Trophoblast cell (in vitro differentiated cells and primary cell): Measurements from ENCODE around the gene OPN5. TPM values are rescaled to one million over a fixed set of nuclear protein-coding genes. Genes with fewer than 3 reads are reported as not detected.

Experiments used
- DNase-seq, 2 donors: peaks; one replicate each; pipeline ENCODE4 v3.0.0-alpha.2; 2016
- H2AFZ ChIP-seq: 2 replicates; pipeline ENCODE4 v1.6.1; 2013; ENCODE audit warnings: low read length, moderate library complexity, mild to moderate bottlenecking; ENCODE audit not compliant: insufficient read depth, poor library complexity
- H2AK5ac ChIP-seq: 2 replicates; pipeline ENCODE4 v1.6.1; 2013; ENCODE audit warnings: mild to moderate bottlenecking, low read length
- H2BK120ac ChIP-seq: 2 replicates; pipeline ENCODE4 v1.6.1; 2013; ENCODE audit warnings: low read length, mild to moderate bottlenecking, moderate library complexity; ENCODE audit not compliant: insufficient read depth, poor library complexity
- H2BK12ac ChIP-seq: 2 replicates; pipeline ENCODE4 v1.6.1; 2013; ENCODE audit warnings: mild to moderate bottlenecking, low read length, moderate library complexity
- H2BK5ac ChIP-seq: 2 replicates; pipeline ENCODE4 v1.6.1; 2013; ENCODE audit warnings: low read length, low read depth, moderate library complexity, mild to moderate bottlenecking; ENCODE audit not compliant: poor library complexity
- H3K14ac ChIP-seq: 2 replicates; pipeline ENCODE4 v1.6.1; 2013; ENCODE audit warnings: mild to moderate bottlenecking, low read length
- H3K18ac ChIP-seq: 2 replicates; pipeline ENCODE4 v1.6.1; 2013; ENCODE audit warnings: mild to moderate bottlenecking, low read length
- H3K23ac ChIP-seq: 2 replicates; pipeline ENCODE4 v1.6.1; 2013; ENCODE audit warnings: low read length
- H3K27ac ChIP-seq: 2 replicates; pipeline ENCODE4 v1.5.1; 2013; ENCODE audit warnings: low read depth, mild to moderate bottlenecking, inconsistent platforms, low read length, moderate library complexity
- H3K27me3 ChIP-seq: 2 replicates; pipeline ENCODE4 v1.6.1; 2013; ENCODE audit warnings: inconsistent platforms, mild to moderate bottlenecking, low read length, moderate library complexity; ENCODE audit not compliant: insufficient read depth
- H3K36me3 ChIP-seq, 2 experiments: 1 replicate in 1 of 2; 2 replicates in 1 of 2; pipeline ENCODE4 v1.6.1; 2013; ENCODE audit warnings: low read length in 2 of 2, mild to moderate bottlenecking in 2 of 2, moderate library complexity in 1 of 2; ENCODE audit not compliant: insufficient read depth in 2 of 2, control insufficient read depth in 1 of 2
- H3K4ac ChIP-seq: 2 replicates; pipeline ENCODE4 v1.6.1; 2013; ENCODE audit warnings: low read depth, mild to moderate bottlenecking, low read length, moderate library complexity
- H3K4me1 ChIP-seq, 2 experiments: 1 replicate in 1 of 2; 2 replicates in 1 of 2; pipeline ENCODE4 v1.6.1; 2013; ENCODE audit warnings: low read length in 2 of 2, mild to moderate bottlenecking in 2 of 2, moderate library complexity in 1 of 2; ENCODE audit not compliant: insufficient read depth in 2 of 2, control insufficient read depth in 1 of 2
- H3K4me2 ChIP-seq: 2 replicates; pipeline ENCODE4 v1.6.1; 2013; ENCODE audit warnings: inconsistent platforms, mild to moderate bottlenecking, low read length, moderate library complexity
- H3K4me3 ChIP-seq: 2 replicates; pipeline ENCODE4 v1.5.1; 2013; ENCODE audit warnings: mild to moderate bottlenecking, low read depth, low read length, inconsistent platforms
- H3K79me1 ChIP-seq: one replicate; pipeline ENCODE4 v1.6.1; 2013; ENCODE audit warnings: low read length
- H3K79me2 ChIP-seq: 2 replicates; pipeline ENCODE4 v1.6.1; 2013; ENCODE audit warnings: low read length, mild to moderate bottlenecking; ENCODE audit not compliant: control insufficient read depth, insufficient read depth, poor library complexity
- H3K9ac ChIP-seq: 2 replicates; pipeline ENCODE4 v1.6.1; 2013; ENCODE audit warnings: mild to moderate bottlenecking, low read length
- H3K9me3 ChIP-seq: 2 replicates; pipeline ENCODE4 v1.6.1; 2013; ENCODE audit warnings: low read depth, mild to moderate bottlenecking, control low read depth, inconsistent platforms, low read length; ENCODE audit not compliant: insufficient read depth
- H4K12ac ChIP-seq: 2 replicates; pipeline ENCODE4 v1.6.1; 2013; ENCODE audit warnings: low read depth, mild to moderate bottlenecking, low read length, moderate library complexity
- H4K8ac ChIP-seq: 2 replicates; pipeline ENCODE4 v1.6.1; 2013; ENCODE audit warnings: low read depth, mild to moderate bottlenecking, low read length, moderate library complexity
- H4K91ac ChIP-seq: one replicate; pipeline ENCODE4 v1.6.1; 2013; ENCODE audit warnings: low read depth, mild to moderate bottlenecking, low read length, moderate library complexity
- WGBS: extraction: QIAGEN DNeasy Blood & Tissue Kit; methylation state at CpG from one replicate; pipeline ENCODE4 v1.1.7; 2013; ENCODE audit warnings: missing lambda C conversion rate; ENCODE audit not compliant: insufficient read length, insufficient coverage; ENCODE audit errors: extremely low coverage; 5-methylcytosine and 5-hydroxymethylcytosine counted together
- polyA plus RNA-seq: library from polyadenylated mRNA; stranded (reverse); fragments of 200-250 nt; gene quantifications from 2 replicates; pipeline ENCODE4 v1.2.3, GENCODE V29; 2013

The OPN5 gene, protein sequence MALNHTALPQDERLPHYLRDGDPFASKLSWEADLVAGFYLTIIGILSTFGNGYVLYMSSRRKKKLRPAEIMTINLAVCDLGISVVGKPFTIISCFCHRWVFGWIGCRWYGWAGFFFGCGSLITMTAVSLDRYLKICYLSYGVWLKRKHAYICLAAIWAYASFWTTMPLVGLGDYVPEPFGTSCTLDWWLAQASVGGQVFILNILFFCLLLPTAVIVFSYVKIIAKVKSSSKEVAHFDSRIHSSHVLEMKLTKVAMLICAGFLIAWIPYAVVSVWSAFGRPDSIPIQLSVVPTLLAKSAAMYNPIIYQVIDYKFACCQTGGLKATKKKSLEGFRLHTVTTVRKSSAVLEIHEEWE
- polyA plus RNA-seq: not detected in 2 replicates

DNA sequence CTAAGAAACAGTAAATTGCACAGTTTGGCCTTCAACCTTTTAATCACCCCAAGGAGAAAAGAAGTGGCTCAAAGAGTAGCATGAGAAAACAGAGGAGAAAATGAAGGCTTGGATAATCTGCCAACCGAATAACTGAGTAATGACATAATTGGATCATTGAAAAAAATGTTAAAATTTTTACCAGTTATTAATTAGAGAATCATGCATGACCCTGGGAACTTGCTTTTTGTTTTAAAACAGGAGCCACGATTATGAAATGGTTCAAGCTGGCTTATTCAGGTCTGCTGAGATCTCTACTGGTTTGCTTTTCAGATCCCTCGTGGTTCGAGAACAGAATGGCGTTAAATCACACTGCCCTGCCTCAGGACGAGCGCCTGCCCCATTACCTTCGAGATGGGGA, at the start of gene OPN5:
OPN5 (plus strand) TSS at position 301 of the 400 bp plus-strand sequence; CDS start at position 336, 35 bp downstream.
- no peak within 1 kb of the TSS for H4K8ac ChIP-seq
- H3K18ac ChIP-seq: no peak within 1 kb of the TSS
- H3K9me3 ChIP-seq: no peaks in the 10 kb centered on the region
- H3K23ac ChIP-seq: no peak within 1 kb of the TSS
- H2BK120ac ChIP-seq: no peak within 1 kb of the TSS
- no peak within 1 kb of the TSS for H3K9ac ChIP-seq
- no peaks in the 10 kb centered on the region for H3K36me3 ChIP-seq
- no peak within 1 kb of the TSS for H3K14ac ChIP-seq
- no peak within 1 kb of the TSS for H4K91ac ChIP-seq
- no peaks in the 10 kb centered on the region for H3K4me1 ChIP-seq
- H4K12ac ChIP-seq: no peak within 1 kb of the TSS
- no peak within 1 kb of the TSS for H3K4me2 ChIP-seq
- H3K27me3 ChIP-seq: no peaks in the 10 kb centered on the region
- H2AK5ac ChIP-seq: no peak within 1 kb of the TSS
- WGBS: no CpG with 5 or more reads among the region's 8 CpGs
- H3K4ac ChIP-seq: no peak within 1 kb of the TSS
- H3K4me3 ChIP-seq: no peak within 1 kb of the TSS
- no peak within 1 kb of the TSS for H2BK5ac ChIP-seq
- no peak within 1 kb of the TSS for H3K27ac ChIP-seq
- no peak for DNase-seq
- no peak within 1 kb of the TSS for H2BK12ac ChIP-seq
- H2AFZ ChIP-seq: no peak within 1 kb of the TSS
- no peaks in the 10 kb centered on the region for H3K79me1 ChIP-seq
- no peaks in the 10 kb centered on the region for H3K79me2 ChIP-seq

DNA sequence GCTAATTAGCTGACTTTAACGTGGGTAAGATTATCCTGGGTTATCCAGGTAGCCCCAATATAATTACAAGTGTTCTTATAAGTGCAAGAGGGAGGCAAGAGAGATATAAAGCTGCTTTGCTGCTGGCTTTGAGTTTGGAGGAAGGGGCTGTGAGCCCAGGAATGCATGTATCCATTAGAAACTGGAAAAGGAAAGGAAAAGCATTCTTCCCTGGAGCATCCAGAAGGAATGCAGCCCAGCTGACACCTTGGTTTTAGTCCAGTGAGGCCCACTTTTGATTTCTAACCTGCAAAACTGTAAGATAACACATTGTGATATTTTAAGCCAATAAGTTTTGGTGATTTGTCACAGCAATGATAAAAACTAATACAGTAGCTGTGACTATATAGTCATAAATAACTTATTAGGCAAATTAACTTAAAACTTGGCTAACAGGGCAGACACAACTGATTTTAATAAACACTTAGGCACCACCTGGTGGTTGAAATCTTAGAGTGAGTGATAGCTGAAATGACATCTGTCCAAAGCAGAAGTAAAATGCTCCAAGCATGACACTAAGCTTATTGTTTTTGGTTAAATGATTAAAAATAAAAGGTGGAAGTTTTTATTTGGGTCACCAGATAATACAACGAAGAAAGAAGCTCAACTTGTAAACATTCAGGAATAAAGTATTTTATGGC, 47.8 kb upstream of the OPN5 start:
- Histone ChIP-seq H3K36me3 (no peaks in the 10 kb centered on the region), H3K79me2 (no peaks in the 10 kb centered on the region), H3K18ac (no peak overlapping the region), H4K12ac (no peak overlapping the region), H2AFZ (no peak overlapping the region), H3K27ac (no peak overlapping the region), H2BK120ac (no peak overlapping the region), H3K14ac (no peak overlapping the region), H2BK12ac (no peak overlapping the region), H2BK5ac (no peak overlapping the region), H3K4me3 (no peak overlapping the region), H3K9me3 (no peaks in the 10 kb centered on the region), H3K4me2 (no peak overlapping the region), H3K27me3 (no peaks in the 10 kb centered on the region), H3K23ac (no peak overlapping the region), H3K4ac (no peak overlapping the region), H3K79me1 (no peaks in the 10 kb centered on the region), H4K8ac (no peak overlapping the region), H3K9ac (no peak overlapping the region), H4K91ac (no peak overlapping the region), H2AK5ac (no peak overlapping the region), H3K4me1 (peaks cover 0 to 6% of the 10 kb centered on the region in 2 experiments)
- no CpG with 5 or more reads among the region's 2 CpGs for WGBS
- peak; percentile 10 to 75 for DNase-seq

DNA sequence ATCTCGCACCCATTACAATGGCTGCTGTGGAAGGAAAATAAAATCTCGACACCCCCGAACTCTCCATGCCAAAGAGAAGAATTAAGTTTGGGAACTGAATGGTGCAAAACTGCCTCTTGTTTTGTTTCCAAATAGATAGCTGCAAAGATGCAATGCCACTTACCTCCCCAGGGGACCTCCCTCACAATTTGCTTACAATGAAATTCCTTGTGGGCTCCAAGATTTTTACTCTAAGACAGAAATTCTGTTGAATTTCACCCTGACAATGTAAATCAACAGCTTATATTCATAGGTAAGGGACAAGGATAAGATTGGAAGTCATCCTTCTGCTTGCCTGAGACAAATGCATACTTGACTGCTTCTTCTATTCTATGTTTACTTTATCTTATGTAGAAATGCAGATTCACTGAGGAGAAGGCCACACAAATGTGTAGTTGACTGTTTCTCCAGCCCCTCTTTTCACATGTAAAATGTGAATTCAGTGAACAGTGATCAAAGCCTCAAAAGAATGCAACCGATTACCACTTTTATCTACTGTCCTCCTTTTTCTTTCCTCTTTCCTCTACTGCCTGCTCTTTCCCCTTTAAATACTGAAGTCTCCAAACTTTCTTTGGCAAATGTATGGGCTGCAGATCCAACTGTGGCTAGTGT, 46.9 kb upstream of the OPN5 start:
- H3K4ac ChIP-seq: no peak overlapping the region
- H4K91ac ChIP-seq: no peak overlapping the region
- H2BK5ac ChIP-seq: no peak overlapping the region
- no peaks in the 10 kb centered on the region for H3K36me3 ChIP-seq
- H2AK5ac ChIP-seq: no peak overlapping the region
- no peaks in the 10 kb centered on the region for H3K4me1 ChIP-seq
- DNase-seq: no peak
- H4K12ac ChIP-seq: no peak overlapping the region
- H3K14ac ChIP-seq: no peak overlapping the region
- no peak overlapping the region for H2BK120ac ChIP-seq
- no peak overlapping the region for H3K9ac ChIP-seq
- no peak overlapping the region for H2AFZ ChIP-seq
- H3K23ac ChIP-seq: no peak overlapping the region
- no peak overlapping the region for H3K4me2 ChIP-seq
- no peak overlapping the region for H3K27ac ChIP-seq
- H3K79me2 ChIP-seq: no peaks in the 10 kb centered on the region
- H3K4me3 ChIP-seq: no peak overlapping the region
- no peak overlapping the region for H4K8ac ChIP-seq
- H3K18ac ChIP-seq: no peak overlapping the region
- WGBS: no CpG with 5 or more reads among the region's 4 CpGs
- H3K9me3 ChIP-seq: no peaks in the 10 kb centered on the region
- H3K79me1 ChIP-seq: no peaks in the 10 kb centered on the region
- no peaks in the 10 kb centered on the region for H3K27me3 ChIP-seq
- H2BK12ac ChIP-seq: no peak overlapping the region

DNA sequence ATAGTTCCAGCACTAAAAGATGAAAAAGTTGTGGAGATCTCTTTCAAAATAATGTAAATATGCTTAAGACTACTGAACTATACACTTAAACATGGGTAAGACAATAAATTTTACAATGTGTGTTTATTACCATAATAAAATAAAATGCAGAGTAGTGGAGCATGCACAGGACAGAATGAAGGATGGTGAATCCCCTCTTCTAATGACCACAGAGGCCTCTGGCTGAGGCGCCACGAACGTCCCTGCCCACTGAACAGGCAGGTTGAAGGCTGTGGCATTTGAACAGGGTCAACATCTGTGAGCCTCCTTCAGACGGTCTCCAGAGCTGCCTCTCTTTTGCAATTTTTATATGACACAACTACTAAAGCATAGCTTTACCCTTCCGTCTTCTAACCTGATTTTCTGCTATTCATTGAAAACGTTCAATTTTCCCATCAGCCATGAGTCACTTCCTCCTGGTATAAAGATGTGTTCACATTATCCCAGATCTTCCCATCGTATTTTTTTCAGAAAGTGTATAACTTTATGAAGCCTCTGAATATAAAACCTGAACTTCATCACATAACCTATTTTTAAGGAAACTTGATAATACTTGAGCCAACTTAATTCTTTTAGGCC, 45.6 kb upstream of the OPN5 start:
- H3K79me2 ChIP-seq: no peaks in the 10 kb centered on the region
- H2BK5ac ChIP-seq: no peak overlapping the region
- H3K9me3 ChIP-seq: no peaks in the 10 kb centered on the region
- H2AFZ ChIP-seq: no peak overlapping the region
- H3K9ac ChIP-seq: no peak overlapping the region
- H2BK12ac ChIP-seq: no peak overlapping the region
- H4K91ac ChIP-seq: no peak overlapping the region
- H3K4me1 ChIP-seq: no peaks in the 10 kb centered on the region
- no peak overlapping the region for H4K12ac ChIP-seq
- no peak overlapping the region for H3K4ac ChIP-seq
- no peak overlapping the region for H3K23ac ChIP-seq
- H3K27me3 ChIP-seq: no peaks in the 10 kb centered on the region
- no peak overlapping the region for H2BK120ac ChIP-seq
- no CpG with 5 or more reads among the region's 7 CpGs for WGBS
- H3K4me3 ChIP-seq: no peak overlapping the region
- no peak overlapping the region for H2AK5ac ChIP-seq
- no peak overlapping the region for H3K4me2 ChIP-seq
- H4K8ac ChIP-seq: no peak overlapping the region
- no peaks in the 10 kb centered on the region for H3K36me3 ChIP-seq
- no peak overlapping the region for H3K18ac ChIP-seq
- no peak for DNase-seq
- H3K27ac ChIP-seq: no peak overlapping the region
- H3K79me1 ChIP-seq: no peaks in the 10 kb centered on the region
- no peak overlapping the region for H3K14ac ChIP-seq
